ENCODE data around the gene RNF183. TPM values are rescaled to one million over a fixed set of nuclear protein-coding genes. Genes with fewer than 3 reads are reported as not detected.

The RNF183 gene
- total and polyA plus RNA-seq, 9 of the 15 experiments (the other 6 are each of a cell fraction or from before 2014, with no cell fraction given) = 0.04 to 2.0 (median 0.16) TPM; not detected in 5

GRCh38 chr9:113269871-113270270 is 33.3 kb downstream of the RNF183 start:
- no peaks in the 10 kb centered on the region for H3K9me3 ChIP-seq (replicated peaks; ENCODE audit: control insufficient read depth, insufficient read depth, low read depth, low read length)
- BruUV-seq (replicated peaks) = no TSS peak
- whole genome bisulfite sequencing (ENCODE audit: insufficient coverage, low coverage, missing lambda C conversion rate) = 77% methylated on average over 2 of the region's 2 CpGs
- DNase-seq (ENCODE audit: extremely low read depth in 1 of 4, low spot score in 3 of 4) (no peak), FAIRE-seq (no peak), ATAC-seq (no peak)
- H3K36me3 ChIP-seq (ENCODE audit: control insufficient read depth, insufficient read depth, low read length) = peaks cover 52% of the 10 kb centered on the region
- no peak overlapping the region for H3K4me3 ChIP-seq
- ChIA-PET CTCF (ENCODE audit: low intra/inter-chr PET ratio) (no interaction called here), POLR2A (interaction anchor here (1.4 to 1.5 kb wide), 2 partner anchors 8 to 140 kb away, joined by 3 to 5 read pairs; partner anchors contain the start of genes C9orf43 and POLE3)
- H3K27ac ChIP-seq (ENCODE audit: extremely low read depth, low read depth, low read length) = no peak overlapping the region
- peaks cover 13% of the 10 kb centered on the region for H3K79me2 ChIP-seq (ENCODE audit: control insufficient read depth, insufficient read depth, low read length)
- H2AFZ ChIP-seq (ENCODE audit: low read depth, low read length) = no peak overlapping the region
- intact Hi-C loops (cut with micrococcal nuclease) (loop anchor here (10.0 kb wide), 2 partner anchors 135 to 345 kb away; partner anchors contain the start of gene ALAD), in situ Hi-C loops (cut with MboI) (loop anchor here (5.0 kb wide), 2 partner anchors 322 to 387 kb away; no protein-coding TSS in a partner anchor)
- no peak overlapping the region for H3K4me2 ChIP-seq (ENCODE audit: insufficient read depth, low read length)
- H3K9me1 ChIP-seq (ENCODE audit: control insufficient read depth, insufficient read depth, low read length) = no peaks in the 10 kb centered on the region
- no peaks in the 10 kb centered on the region for H3K27me3 ChIP-seq (ENCODE audit: control insufficient read depth in 2 of 2, insufficient read depth in 2 of 2, low read length in 2 of 2)
- peaks cover 0 to 4% of the 10 kb centered on the region in 2 experiments; a peak in 1 of 5 replicates for H3K4me1 ChIP-seq (replicated peaks in 1 of 2; ENCODE audit: control insufficient read depth in 2 of 2, insufficient read depth in 2 of 2, low read length in 2 of 2)
- TF ChIP-seq ZBTB2 (IDR thresholded peaks at IDR 0.05) = no peak
- no peak for TF ChIP-seq ZNF830 (CRISPR knock-in tag; IDR thresholded peaks at IDR 0.05)
- H3K9ac ChIP-seq (ENCODE audit: insufficient read depth in 1 of 2, low read depth in 2 of 2, low read length in 2 of 2) = no peak overlapping the region
- H4K20me1 ChIP-seq (replicated peaks; ENCODE audit: control insufficient read depth, insufficient read depth, low read length) = no peaks in the 10 kb centered on the region

DNA sequence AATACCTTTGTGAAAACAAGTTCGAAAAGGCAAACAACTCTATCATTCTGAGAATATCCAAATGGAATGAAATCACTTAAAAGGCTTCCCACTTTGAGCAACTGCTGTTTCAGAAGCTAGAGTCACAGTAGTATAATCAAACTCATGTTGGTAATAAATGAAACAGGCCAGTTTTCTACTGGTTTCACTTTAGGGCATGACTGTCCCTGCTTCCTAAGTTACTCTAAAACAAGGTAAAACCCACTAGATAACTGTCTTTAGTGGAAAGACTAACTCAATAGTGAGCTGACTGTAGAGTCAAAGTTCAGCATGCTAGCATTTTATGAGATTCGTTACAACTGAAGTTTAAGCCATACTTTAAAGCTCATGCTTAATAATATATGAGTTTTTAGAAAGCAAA is 33.8 kb downstream of the RNF183 start:
- DNase-seq (ENCODE audit: extremely low read depth in 1 of 4, low spot score in 3 of 4) = no peak
- in situ Hi-C loops (cut with MboI) = no loop called here
- BruUV-seq (replicated peaks) = no TSS peak
- no peaks in the 10 kb centered on the region for H4K20me1 ChIP-seq (replicated peaks; ENCODE audit: control insufficient read depth, insufficient read depth, low read length)
- CTCF ChIA-PET (ENCODE audit: low intra/inter-chr PET ratio) = no interaction called here
- no peaks in the 10 kb centered on the region for H3K9me3 ChIP-seq (replicated peaks; ENCODE audit: control insufficient read depth, insufficient read depth, low read depth, low read length)
- peaks cover 8% of the 10 kb centered on the region for H3K79me2 ChIP-seq (ENCODE audit: control insufficient read depth, insufficient read depth, low read length)
- H3K27ac ChIP-seq (ENCODE audit: extremely low read depth, low read depth, low read length) = no peak overlapping the region
- peaks cover 52% of the 10 kb centered on the region for H3K36me3 ChIP-seq (ENCODE audit: control insufficient read depth, insufficient read depth, low read length)
- no peaks in the 10 kb centered on the region for H3K9me1 ChIP-seq (ENCODE audit: control insufficient read depth, insufficient read depth, low read length)
- no peak overlapping the region for H3K4me2 ChIP-seq (ENCODE audit: insufficient read depth, low read length)
- no peak overlapping the region for H3K4me3 ChIP-seq
- TF ChIP-seq MED1 (CRISPR knock-in tag; IDR thresholded peaks at IDR 0.05; ENCODE audit: borderline replicate concordance) (no peak), ZSCAN32 (CRISPR knock-in tag; IDR thresholded peaks at IDR 0.05) (no peak), TGIF2 (CRISPR knock-in tag; IDR thresholded peaks at IDR 0.05) (no peak)
- POLR2A ChIA-PET = interaction anchor here (0.6 to 1.5 kb wide), 3 partner anchors 8 to 141 kb away, joined by 3 to 5 read pairs (median 3); partner anchors contain the start of genes C9orf43 and POLE3
- H3K9ac ChIP-seq (ENCODE audit: insufficient read depth in 1 of 2, low read depth in 2 of 2, low read length in 2 of 2) = no peak overlapping the region
- FAIRE-seq = no peak
- no peak overlapping the region for H2AFZ ChIP-seq (ENCODE audit: low read depth, low read length)
- intact Hi-C loops (cut with micrococcal nuclease) = no loop called here
- 83% methylated on average over 2 of the region's 2 CpGs for WGBS (ENCODE audit: insufficient coverage, low coverage, missing lambda C conversion rate)
- H3K27me3 ChIP-seq (ENCODE audit: control insufficient read depth in 2 of 2, insufficient read depth in 2 of 2, low read length in 2 of 2) = no peaks in the 10 kb centered on the region
- ATAC-seq = no peak
- H3K4me1 ChIP-seq (replicated peaks in 1 of 2; ENCODE audit: control insufficient read depth in 2 of 2, insufficient read depth in 2 of 2, low read length in 2 of 2) = peaks cover 0 to 4% of the 10 kb centered on the region in 2 experiments; a peak in 1 of 5 replicates
